Middle frontal gyrus (tissue), 1 donor: ENCODE results near the gene HOOK2.

Experiments used
- DNase-seq: peaks from one replicate; pipeline ENCODE4 v3.0.0-alpha.2; 2015; ENCODE audit warnings: low spot score; ENCODE audit errors: extremely low spot score

Gene HOOK2

GRCh38 chr19:12783849-12784393 lies 8.6 kb upstream of the HOOK2 start:
- DNase-seq: no peak

GRCh38 chr19:12783291-12783848 lies 8.0 kb upstream of the HOOK2 start:
- no peak for DNase-seq

- peak; percentile 85 for DNase-seq
Observed at GRCh38 chr19:12782424-12783290, 7.3 kb upstream of the HOOK2 start.

GRCh38 chr19:12782174-12782423 lies 6.7 kb upstream of the HOOK2 start:
- no peak for DNase-seq

GRCh38 chr19:12779162-12779993 lies 4.0 kb upstream of the HOOK2 start:
- no peak for DNase-seq

- no peak for DNase-seq
Observed at GRCh38 chr19:12778905-12779161, 3.5 kb upstream of the HOOK2 start.

GRCh38 chr19:12778017-12778904 lies 2.9 kb upstream of the HOOK2 start:
- no peak for DNase-seq

- DNase-seq: peak; percentile 70
Observed at GRCh38 chr19:12777217-12778016, 2.1 kb upstream of the HOOK2 start.

- DNase-seq: no peak
Observed at GRCh38 chr19:12773571-12773970, 1.8 kb downstream of the HOOK2 start.

- DNase-seq: no peak
Observed at GRCh38 chr19:12772323-12772722, 3.0 kb downstream of the HOOK2 start.

GRCh38 chr19:12770922-12771321 lies 4.4 kb downstream of the HOOK2 start:
- no peak for DNase-seq

GRCh38 chr19:12769689-12770088 lies 5.7 kb downstream of the HOOK2 start:
- DNase-seq: no peak

- no peak for DNase-seq
Observed at GRCh38 chr19:12767666-12768065, 7.7 kb downstream of the HOOK2 start.

GRCh38 chr19:12767150-12767549 lies 8.2 kb downstream of the HOOK2 start:
- DNase-seq: no peak

- DNase-seq: no peak
Observed at GRCh38 chr19:12766051-12766521, 9.3 kb downstream of the HOOK2 start.

- no peak for DNase-seq
Observed at GRCh38 chr19:12764698-12765097, 10.7 kb downstream of the HOOK2 start.

- no peak for DNase-seq
Observed at GRCh38 chr19:12763100-12763499, 12.3 kb downstream of the HOOK2 start.

- DNase-seq: no peak
Observed at GRCh38 chr19:12759686-12760085, 15.7 kb downstream of the HOOK2 start.

- no peak for DNase-seq
Observed at GRCh38 chr19:12757544-12758274, 17.6 kb downstream of the HOOK2 start.
